Central memory CD8-positive, alpha-beta T cell (primary cell): Measurements from ENCODE around the gene TNS4.

Experiments
- ATAC-seq: fragments of 150-1000 bp; cut with Tn5 transposase; replicated peaks from 2 replicates; pipeline ENCODE4 v1.10.0; 2022; ENCODE audit warnings: mild to moderate bottlenecking, moderate FRiP score, moderate number of reproducible peaks; ENCODE audit not compliant: poor library complexity, severe bottlenecking; ENCODE audit errors: extremely low read depth
- DNase-seq, 2 donors: peaks; one replicate each; pipeline ENCODE4 v3.0.0; 2021; ENCODE audit warnings: low spot score in 2 of 2
- H3K27ac Mint-ChIP-seq: one replicate; pipeline ENCODE4 v1.8.0; 2022; ENCODE audit warnings: low read depth, mild to moderate bottlenecking, moderate library complexity, mixed read lengths
- H3K27me3 Mint-ChIP-seq: one replicate; pipeline ENCODE4 v1.8.0; 2022; ENCODE audit warnings: mixed read lengths
- H3K36me3 Mint-ChIP-seq: one replicate; pipeline ENCODE4 v1.8.0; 2022; ENCODE audit warnings: mild to moderate bottlenecking, moderate library complexity, mixed read lengths; ENCODE audit not compliant: insufficient read depth
- H3K4me1 Mint-ChIP-seq: one replicate; pipeline ENCODE4 v1.8.0; 2022; ENCODE audit warnings: mixed read lengths
- H3K4me3 Mint-ChIP-seq: one replicate; pipeline ENCODE4 v1.8.0; 2022; ENCODE audit warnings: mild to moderate bottlenecking, moderate library complexity, mixed read lengths
- H3K9me3 Mint-ChIP-seq: one replicate; pipeline ENCODE4 v1.8.0; 2022; ENCODE audit warnings: mixed read lengths

TNS4 gene

DNA sequence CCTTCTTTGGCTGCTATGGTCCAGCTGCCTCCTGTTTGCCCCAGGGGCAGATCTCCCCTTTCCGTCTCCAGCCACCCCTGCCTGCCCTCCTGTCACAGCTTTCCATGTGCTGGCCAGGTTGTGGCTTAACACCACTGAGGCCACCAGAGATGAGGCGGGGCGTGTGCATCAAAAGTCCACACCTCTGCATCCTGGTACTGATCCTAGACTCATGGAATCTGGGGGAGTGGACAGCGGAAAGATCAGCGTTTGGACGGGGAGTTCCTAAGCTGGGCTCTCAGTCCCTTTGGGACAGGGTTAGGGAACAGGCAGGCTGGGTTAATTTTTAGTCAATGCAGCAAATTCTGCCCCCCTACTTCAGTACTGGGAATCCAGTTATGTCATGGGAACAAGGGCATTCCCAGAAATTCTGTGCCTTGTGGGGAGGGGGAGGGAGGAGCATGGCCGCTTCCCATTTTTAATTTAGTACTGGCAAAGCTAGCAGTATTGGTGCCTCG lies 54.2 kb downstream of the TNS4 start:
- no peak for DNase-seq
- H3K4me3 Mint-ChIP-seq = no peak overlapping the region
- ATAC-seq = no peak
- peaks cover 16% of the 10 kb centered on the region for H3K36me3 Mint-ChIP-seq
- H3K27ac Mint-ChIP-seq = peak overlapping the region; percentile 12
- H3K4me1 Mint-ChIP-seq = peaks cover 26% of the 10 kb centered on the region
- H3K27me3 Mint-ChIP-seq = no peaks in the 10 kb centered on the region
- H3K9me3 Mint-ChIP-seq = no peaks in the 10 kb centered on the region

GRCh38 chr17:40445751-40446468 lies 55.5 kb downstream of the TNS4 start:
- Mint-ChIP-seq H3K4me3 (peak overlapping the region; percentile 81), H3K4me1 (peaks cover 26% of the 10 kb centered on the region), H3K27ac (peak overlapping the region; percentile 97), H3K36me3 (peaks cover 16% of the 10 kb centered on the region), H3K27me3 (no peaks in the 10 kb centered on the region), H3K9me3 (no peaks in the 10 kb centered on the region)
- DNase-seq (no peak), ATAC-seq (no peak)

DNA sequence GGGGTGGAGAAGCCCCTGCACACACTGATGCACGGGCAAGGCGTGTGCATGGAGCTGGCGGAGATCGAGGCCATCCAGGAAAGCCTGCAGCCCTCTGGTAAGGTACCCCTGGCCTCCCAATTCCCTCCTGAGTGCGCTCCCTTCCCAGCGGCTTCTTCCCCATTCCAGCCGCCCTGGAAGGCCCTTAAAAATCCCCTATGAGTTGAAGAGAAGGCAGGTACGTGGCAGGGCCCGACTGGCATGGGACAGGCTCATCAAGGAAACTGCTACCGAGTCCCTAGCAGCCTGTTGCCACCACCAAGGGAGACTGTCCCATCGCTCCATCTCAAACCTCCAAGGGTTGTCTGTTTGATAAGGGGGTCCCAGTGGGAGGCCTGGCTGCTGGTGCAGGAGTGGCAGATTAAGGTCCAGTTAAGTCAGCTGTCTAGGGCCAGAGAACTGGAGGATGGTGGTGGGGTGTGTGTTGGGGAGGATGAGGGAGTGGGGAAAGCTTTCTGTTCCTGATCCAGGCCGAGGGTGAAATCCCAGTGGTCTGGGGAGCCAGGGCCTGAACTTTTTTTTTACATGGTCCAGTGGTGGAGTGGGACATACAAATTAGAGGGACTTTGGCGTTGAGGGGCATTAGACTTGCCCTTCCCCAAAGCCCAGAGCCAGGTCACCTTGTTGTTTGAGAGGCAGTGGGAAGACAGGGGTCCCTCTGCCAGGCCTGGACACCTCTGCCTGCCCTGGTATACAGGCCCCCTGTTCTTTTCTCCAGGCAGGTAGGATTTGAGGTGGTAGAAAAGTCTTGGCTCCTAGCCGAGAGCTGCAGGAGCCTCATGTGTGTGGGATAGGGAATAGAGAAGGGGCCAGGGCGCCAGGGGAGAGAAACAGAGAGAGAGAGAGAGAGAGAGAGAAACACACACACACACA lies 57.2 kb downstream of the TNS4 start:
- DNase-seq (peak in 1 of 2 donors; percentile 18), ATAC-seq (peak; percentile 34)
- H3K36me3 Mint-ChIP-seq = peaks cover 16% of the 10 kb centered on the region
- peak overlapping the region; percentile 97 for H3K27ac Mint-ChIP-seq
- peak overlapping the region; percentile 81 for H3K4me3 Mint-ChIP-seq
- no peaks in the 10 kb centered on the region for H3K9me3 Mint-ChIP-seq
- no peaks in the 10 kb centered on the region for H3K27me3 Mint-ChIP-seq
- H3K4me1 Mint-ChIP-seq = peaks cover 26% of the 10 kb centered on the region

- no peaks in the 10 kb centered on the region for H3K9me3 Mint-ChIP-seq
- no peaks in the 10 kb centered on the region for H3K27me3 Mint-ChIP-seq
- H3K4me3 Mint-ChIP-seq = peak within 1 kb of the TSS; percentile 81
- H3K36me3 Mint-ChIP-seq = peaks cover 16% of the 10 kb centered on the region
- DNase-seq (peak; percentile 34 to 44), ATAC-seq (peak; percentile 76)
- H3K4me1 Mint-ChIP-seq = peaks cover 26% of the 10 kb centered on the region
- H3K27ac Mint-ChIP-seq = peak within 1 kb of the TSS; percentile 97
Observed at GRCh38 chr17:40443196-40443987, 58.0 kb downstream of the TNS4 start, which contains the start of gene IGFBP4. TSS of gene IGFBP4 (plus strand) at chr17:40443450. CDS start at chr17:40443736, 286 bp downstream.

- peaks cover 23% of the 10 kb centered on the region for H3K4me1 Mint-ChIP-seq
- no peaks in the 10 kb centered on the region for H3K27me3 Mint-ChIP-seq
- ATAC-seq (no peak), DNase-seq (no peak)
- H3K27ac Mint-ChIP-seq = no peak overlapping the region
- no peaks in the 10 kb centered on the region for H3K9me3 Mint-ChIP-seq
- H3K4me3 Mint-ChIP-seq = peak overlapping the region; percentile 81
- H3K36me3 Mint-ChIP-seq = peaks cover 16% of the 10 kb centered on the region
Observed at GRCh38 chr17:40442392-40443195, 58.8 kb downstream of the TNS4 start.

DNA sequence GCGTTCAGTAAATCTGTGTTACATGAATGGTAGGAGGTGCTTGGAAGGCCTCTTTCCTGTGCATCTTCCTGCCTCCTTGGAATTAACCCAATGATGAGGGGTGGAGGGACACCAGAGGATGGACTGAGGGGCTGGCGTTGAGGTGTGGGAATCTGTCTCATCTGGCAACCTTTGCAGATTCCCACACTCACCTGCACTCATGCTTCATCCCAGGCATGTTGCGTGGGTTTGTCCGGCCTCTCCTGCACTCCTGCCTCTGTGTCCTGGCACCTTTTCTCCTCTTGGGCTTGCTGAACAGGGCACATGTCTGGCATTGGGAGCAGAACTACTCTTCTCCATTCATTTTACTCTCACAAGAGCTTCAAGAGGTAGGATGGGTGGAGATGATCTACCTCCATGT lies 61.3 kb downstream of the TNS4 start:
- Mint-ChIP-seq H3K4me3 (no peak overlapping the region), H3K36me3 (peaks cover 14% of the 10 kb centered on the region), H3K27me3 (no peaks in the 10 kb centered on the region), H3K9me3 (no peaks in the 10 kb centered on the region), H3K4me1 (peaks cover 15% of the 10 kb centered on the region), H3K27ac (no peak overlapping the region)
- no peak for DNase-seq
- ATAC-seq = no peak

DNA sequence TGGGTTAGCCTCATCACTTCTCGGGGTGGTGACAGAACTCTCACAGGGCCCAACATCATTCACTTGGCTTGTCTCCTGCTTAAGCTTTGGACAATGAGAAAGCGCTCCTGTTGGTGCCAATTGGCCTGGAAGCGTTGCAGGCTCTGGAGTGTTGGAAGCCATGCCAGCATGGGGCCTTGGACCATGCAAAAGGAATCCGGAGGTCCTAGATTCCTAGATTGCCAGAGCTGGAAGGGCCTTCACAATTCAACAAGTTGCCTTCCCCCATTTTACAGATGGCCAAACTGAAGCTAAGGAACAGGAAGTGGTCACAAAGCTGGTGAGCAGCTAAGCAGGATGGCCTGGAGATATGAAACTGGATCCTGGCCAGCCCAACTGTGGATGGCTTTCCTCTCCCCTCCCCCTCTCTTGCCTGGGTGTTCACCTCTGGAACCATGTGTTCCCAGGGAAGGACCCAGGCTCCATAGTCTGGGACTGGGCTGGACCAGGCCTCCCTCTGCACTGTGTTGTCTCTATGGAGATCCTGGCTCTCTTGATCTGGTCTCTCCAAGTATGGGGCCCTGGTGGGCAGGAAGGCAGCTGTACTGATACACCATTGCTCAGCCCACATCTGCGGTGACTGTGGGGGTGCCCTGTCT lies 64.2 kb downstream of the TNS4 start:
- ATAC-seq = no peak
- H3K27ac Mint-ChIP-seq = no peak overlapping the region
- H3K27me3 Mint-ChIP-seq = no peaks in the 10 kb centered on the region
- H3K9me3 Mint-ChIP-seq = no peaks in the 10 kb centered on the region
- peaks cover 4% of the 10 kb centered on the region for H3K4me1 Mint-ChIP-seq
- no peaks in the 10 kb centered on the region for H3K36me3 Mint-ChIP-seq
- no peak overlapping the region for H3K4me3 Mint-ChIP-seq
- no peak for DNase-seq

DNA sequence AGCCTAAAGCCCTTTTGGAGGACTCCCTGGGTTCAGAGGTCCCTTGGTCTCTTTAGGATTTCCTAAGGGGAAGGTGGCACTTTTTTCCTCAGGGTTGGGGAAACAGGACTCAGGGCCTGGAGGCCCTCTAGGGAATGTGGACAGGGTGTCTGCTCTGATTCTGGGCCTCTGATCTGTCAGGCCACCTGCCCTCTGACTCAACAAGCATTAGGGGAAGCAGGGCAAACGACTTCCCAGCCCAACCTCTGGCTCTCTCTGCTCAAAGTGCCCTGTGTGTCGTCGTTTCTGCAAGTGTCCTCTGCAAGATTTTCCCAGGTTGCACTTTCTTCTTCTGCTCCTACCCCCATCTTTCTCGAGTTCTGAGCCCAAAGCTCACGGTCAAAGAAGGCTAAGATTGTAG lies 64.8 kb downstream of the TNS4 start:
- no peaks in the 10 kb centered on the region for H3K27me3 Mint-ChIP-seq
- peaks cover 4% of the 10 kb centered on the region for H3K4me1 Mint-ChIP-seq
- ATAC-seq (no peak), DNase-seq (no peak)
- no peak overlapping the region for H3K4me3 Mint-ChIP-seq
- H3K9me3 Mint-ChIP-seq = no peaks in the 10 kb centered on the region
- H3K36me3 Mint-ChIP-seq = no peaks in the 10 kb centered on the region
- H3K27ac Mint-ChIP-seq = no peak overlapping the region

GRCh38 chr17:40433551-40434415 lies 67.6 kb downstream of the TNS4 start:
- Mint-ChIP-seq H3K27me3 (no peaks in the 10 kb centered on the region), H3K9me3 (no peaks in the 10 kb centered on the region), H3K36me3 (peaks cover 3% of the 10 kb centered on the region), H3K4me1 (peaks cover 4% of the 10 kb centered on the region), H3K27ac (no peak overlapping the region), H3K4me3 (no peak overlapping the region)
- ATAC-seq = no peak
- no peak for DNase-seq

GRCh38 chr17:40432864-40433528 lies 68.4 kb downstream of the TNS4 start:
- no peaks in the 10 kb centered on the region for H3K9me3 Mint-ChIP-seq
- peaks cover 5% of the 10 kb centered on the region for H3K4me1 Mint-ChIP-seq
- no peak overlapping the region for H3K27ac Mint-ChIP-seq
- H3K36me3 Mint-ChIP-seq = peaks cover 3% of the 10 kb centered on the region
- no peak overlapping the region for H3K4me3 Mint-ChIP-seq
- no peaks in the 10 kb centered on the region for H3K27me3 Mint-ChIP-seq
- no peak for ATAC-seq
- DNase-seq = no peak
